Activated CD8-positive, alpha-beta T cell treated with anti-CD3 and anti-CD28 coated beads, Interleukin-2, amount 10 ng/mL, durations not matched to agents 7 days and 5 days (primary cell): Measurements from ENCODE around the gene PTCD2. TPM values are rescaled to one million over a fixed set of nuclear protein-coding genes. Genes with fewer than 3 reads are reported as not detected.
"Not testable (repeated sequence)": the region's sequence is repeated elsewhere in the genome, so short reads cannot be mapped to it uniquely, and the experiment has no call there.

Experiments used
- ATAC-seq: fragments of 150-1000 bp; cut with Tn5 transposase; one replicate; pipeline ENCODE4 v1.10.0; 2021; ENCODE audit warnings: moderate library complexity
- CTCF ChIA-PET: fragments of 350-600 bp; sonication (Branson Sonifier 250); formaldehyde crosslinking; loops from one replicate; lab custom pipeline; 2021; ENCODE audit warnings: antibody characterized with exemption; lab: Charles Lee
- POLR2A ChIA-PET: fragments of 350-600 bp; sonication (Branson Sonifier 250); formaldehyde crosslinking; loops from one replicate; lab custom pipeline; 2021; ENCODE audit warnings: antibody characterized with exemption; lab: Charles Lee
- DNase-seq: peaks from one replicate; pipeline ENCODE4 v3.0.0-alpha.2; 2020
- H3K27ac Mint-ChIP-seq: one replicate; pipeline ENCODE4 v1.8.0; 2021; ENCODE audit warnings: mild to moderate bottlenecking, mixed read lengths
- H3K27me3 Mint-ChIP-seq: one replicate; pipeline ENCODE4 v1.8.0; 2021; ENCODE audit warnings: low read depth, mixed read lengths
- H3K36me3 Mint-ChIP-seq: one replicate; pipeline ENCODE4 v1.8.0; 2021; ENCODE audit warnings: low read depth, mixed read lengths
- H3K4me1 Mint-ChIP-seq: one replicate; pipeline ENCODE4 v1.8.0; 2021; ENCODE audit warnings: low read depth, mixed read lengths
- H3K4me3 Mint-ChIP-seq: one replicate; pipeline ENCODE4 v1.8.0; 2021; ENCODE audit warnings: mild to moderate bottlenecking, mixed read lengths
- H3K9me3 Mint-ChIP-seq: one replicate; pipeline ENCODE4 v1.8.0; 2022; ENCODE audit warnings: mixed read lengths; ENCODE audit not compliant: insufficient read depth
- total RNA-seq, 2 experiments: library from RNA; stranded (reverse); gene quantifications; one replicate each; pipeline ENCODE4 v1.2.3, GENCODE V29; 2021

PTCD2 gene
- total RNA-seq, 2 experiments from 2014 or later, result 8.4 to 9.5 TPM

DNA sequence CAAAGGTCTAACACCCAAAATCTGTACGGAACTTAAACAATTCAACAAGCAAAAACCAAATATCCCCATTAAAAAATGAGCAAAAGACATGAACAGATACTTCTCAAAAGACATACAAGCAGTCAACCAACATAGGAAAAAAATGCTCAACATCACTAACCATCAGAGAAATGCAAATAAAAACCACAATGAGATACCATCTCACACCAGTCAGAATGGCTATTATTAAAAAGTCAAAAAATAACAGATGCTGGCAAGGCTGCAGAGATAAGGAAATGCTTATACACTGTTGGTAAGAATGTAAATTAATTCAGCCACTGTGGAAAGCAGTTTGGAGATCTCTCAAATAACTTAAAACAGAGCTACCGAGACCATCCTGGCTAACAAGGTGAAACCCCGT, 22.0 kb upstream of the PTCD2 start:
- CTCF ChIA-PET, result interaction anchor here (2.3 kb wide), 1 partner anchor 10 kb away, joined by 12 read pairs; no protein-coding TSS in a partner anchor
- ATAC-seq, H3K27me3 Mint-ChIP-seq, POLR2A ChIA-PET, H3K4me3 Mint-ChIP-seq, DNase-seq, H3K9me3 Mint-ChIP-seq, H3K27ac Mint-ChIP-seq: not testable (repeated sequence)
- Mint-ChIP-seq H3K4me1 (peaks cover 17% of the 10 kb centered on the region), H3K36me3 (peaks cover 33% of the 10 kb centered on the region)

GRCh38 chr5:72298711-72299110, 21.5 kb upstream of the PTCD2 start:
- Mint-ChIP-seq H3K4me3 (no peak overlapping the region), H3K9me3 (no peaks in the 10 kb centered on the region), H3K27ac (no peak overlapping the region), H3K4me1 (peaks cover 17% of the 10 kb centered on the region), H3K27me3 (no peaks in the 10 kb centered on the region), H3K36me3 (peaks cover 30% of the 10 kb centered on the region)
- ATAC-seq (no peak), DNase-seq (no peak)
- ChIA-PET POLR2A (no interaction called here), CTCF (interaction anchor here (1.5 to 2.3 kb wide), 2 partner anchors 10 to 18 kb away, joined by 5 to 12 read pairs; no protein-coding TSS in a partner anchor)

- ChIA-PET POLR2A (no interaction called here), CTCF (no interaction called here)
- Mint-ChIP-seq H3K36me3 (peaks cover 26% of the 10 kb centered on the region), H3K4me3 (no peak overlapping the region), H3K4me1 (peaks cover 26% of the 10 kb centered on the region), H3K27ac (no peak overlapping the region), H3K9me3 (no peaks in the 10 kb centered on the region), H3K27me3 (no peaks in the 10 kb centered on the region)
- ATAC-seq, result no peak
- no peak for DNase-seq
These were observed 19.4 kb upstream of the PTCD2 start for GRCh38 chr5:72300590-72301339.

- H3K27ac Mint-ChIP-seq, result no peak overlapping the region
- H3K27me3 Mint-ChIP-seq, result no peaks in the 10 kb centered on the region
- H3K4me3 Mint-ChIP-seq, result no peak overlapping the region
- ChIA-PET POLR2A (no interaction called here), CTCF (interaction anchor here (1.2 kb wide), 1 partner anchor 9 kb away, joined by 6 read pairs; no protein-coding TSS in a partner anchor)
- no peak for DNase-seq
- no peaks in the 10 kb centered on the region for H3K9me3 Mint-ChIP-seq
- peaks cover 28% of the 10 kb centered on the region for H3K4me1 Mint-ChIP-seq
- peaks cover 23% of the 10 kb centered on the region for H3K36me3 Mint-ChIP-seq
- ATAC-seq, result no peak
These were observed 18.6 kb upstream of the PTCD2 start for GRCh38 chr5:72301557-72301956.

GRCh38 chr5:72302171-72302570, 18.0 kb upstream of the PTCD2 start:
- H3K27me3 Mint-ChIP-seq, result no peaks in the 10 kb centered on the region
- peaks cover 23% of the 10 kb centered on the region for H3K36me3 Mint-ChIP-seq
- H3K4me1 Mint-ChIP-seq, result peaks cover 34% of the 10 kb centered on the region
- H3K4me3 Mint-ChIP-seq, result no peak overlapping the region
- ATAC-seq, result no peak
- POLR2A ChIA-PET, result interaction anchor here (1.2 kb wide), 1 partner anchor 18 kb away, joined by 3 read pairs; the partner anchor contains the start of genes MRPS27 and PTCD2
- CTCF ChIA-PET, result interaction anchor here (1.2 kb wide), 1 partner anchor 10 kb away, joined by 6 read pairs; no protein-coding TSS in a partner anchor
- no peak overlapping the region for H3K27ac Mint-ChIP-seq
- DNase-seq, result no peak
- no peaks in the 10 kb centered on the region for H3K9me3 Mint-ChIP-seq

- DNase-seq, result no peak
- no peak overlapping the region for H3K4me3 Mint-ChIP-seq
- ChIA-PET POLR2A (interaction anchor here (0.6 kb wide), 1 partner anchor 72 kb away, joined by 3 read pairs; no protein-coding TSS in a partner anchor), CTCF (interaction anchor here (1.0 to 1.3 kb wide), 4 partner anchors 10 to 25 kb away, joined by 3 to 5 read pairs (median 3); partner anchors contain the start of genes MRPS27 and PTCD2)
- peaks cover 32% of the 10 kb centered on the region for H3K4me1 Mint-ChIP-seq
- H3K36me3 Mint-ChIP-seq, result peaks cover 23% of the 10 kb centered on the region
- peak overlapping the region; percentile 9 for H3K27ac Mint-ChIP-seq
- no peaks in the 10 kb centered on the region for H3K27me3 Mint-ChIP-seq
- ATAC-seq, result no peak
- no peaks in the 10 kb centered on the region for H3K9me3 Mint-ChIP-seq
These were observed 14.7 kb upstream of the PTCD2 start for GRCh38 chr5:72305194-72306142.

- ATAC-seq, result no peak
- peak overlapping the region; percentile 91 for H3K27ac Mint-ChIP-seq
- POLR2A ChIA-PET, result interaction anchor here (0.6 to 3.3 kb wide), 5 partner anchors 9 to 543 kb away, joined by 3 to 48 read pairs (median 4); partner anchors contain the start of genes MRPS27 and PTCD2
- H3K27me3 Mint-ChIP-seq, result no peaks in the 10 kb centered on the region
- H3K36me3 Mint-ChIP-seq, result peaks cover 32% of the 10 kb centered on the region
- peak overlapping the region; percentile 88 for H3K4me3 Mint-ChIP-seq
- CTCF ChIA-PET, result interaction anchor here (0.7 to 2.7 kb wide), 12 partner anchors 8 to 832 kb away, joined by 3 to 39 read pairs (median 5); partner anchors contain the start of genes MRPS27 and PTCD2
- peaks cover 32% of the 10 kb centered on the region for H3K4me1 Mint-ChIP-seq
- H3K9me3 Mint-ChIP-seq, result no peaks in the 10 kb centered on the region
- DNase-seq, result no peak
These were observed 12.6 kb upstream of the PTCD2 start for GRCh38 chr5:72307573-72307967.

- DNase-seq (peak; percentile 96), ATAC-seq (peak; percentile 98)
- Mint-ChIP-seq H3K9me3 (no peaks in the 10 kb centered on the region), H3K4me1 (peaks cover 32% of the 10 kb centered on the region), H3K27me3 (no peaks in the 10 kb centered on the region), H3K36me3 (peaks cover 34% of the 10 kb centered on the region), H3K4me3 (peak overlapping the region; percentile 88), H3K27ac (peak overlapping the region; percentile 91)
- ChIA-PET POLR2A (interaction anchor here (0.6 to 3.3 kb wide), 5 partner anchors 8 to 542 kb away, joined by 3 to 48 read pairs (median 4); partner anchors contain the start of genes MRPS27 and PTCD2), CTCF (interaction anchor here (0.6 to 2.7 kb wide), 20 partner anchors 9 to 832 kb away, joined by 3 to 39 read pairs (median 4); partner anchors contain the start of genes MRPS27 and PTCD2)
These were observed 12.0 kb upstream of the PTCD2 start for GRCh38 chr5:72307968-72308852.

GRCh38 chr5:72308853-72309191, 11.4 kb upstream of the PTCD2 start:
- ATAC-seq (no peak), DNase-seq (no peak)
- Mint-ChIP-seq H3K27ac (peak overlapping the region; percentile 91), H3K9me3 (no peaks in the 10 kb centered on the region), H3K27me3 (no peaks in the 10 kb centered on the region), H3K4me3 (peak overlapping the region; percentile 88), H3K36me3 (peaks cover 36% of the 10 kb centered on the region), H3K4me1 (peaks cover 32% of the 10 kb centered on the region)
- ChIA-PET POLR2A (interaction anchor here (1.4 to 3.3 kb wide), 2 partner anchors 10 to 13 kb away, joined by 6 to 48 read pairs; partner anchors contain the start of genes MRPS27 and PTCD2), CTCF (interaction anchor here (0.6 to 2.7 kb wide), 18 partner anchors 10 to 833 kb away, joined by 3 to 39 read pairs (median 4); partner anchors contain the start of genes MRPS27 and PTCD2)

- H3K27ac Mint-ChIP-seq, result no peak overlapping the region
- no peak for ATAC-seq
- POLR2A ChIA-PET, result no interaction called here
These were observed 7.0 kb upstream of the PTCD2 start for GRCh38 chr5:72313141-72313540.

More at GRCh38 chr5:72313141-72313540, 7.0 kb upstream of the PTCD2 start:
- H3K36me3 Mint-ChIP-seq, result peaks cover 40% of the 10 kb centered on the region
- H3K9me3 Mint-ChIP-seq, result no peaks in the 10 kb centered on the region
- CTCF ChIA-PET, result interaction anchor here (1.2 kb wide), 1 partner anchor 10 kb away, joined by 3 read pairs; no protein-coding TSS in a partner anchor
- H3K27me3 Mint-ChIP-seq, result no peaks in the 10 kb centered on the region
- no peak for DNase-seq
- no peak overlapping the region for H3K4me3 Mint-ChIP-seq
- H3K4me1 Mint-ChIP-seq, result peaks cover 31% of the 10 kb centered on the region
